Thoracic aorta (tissue), 2 donors: ENCODE results near the gene MLLT10. TPM values are rescaled to one million over a fixed set of nuclear protein-coding genes. Genes with fewer than 3 reads are reported as not detected.
A peak's percentile ranks its signal among the peaks of the same experiment; 100 is the strongest.

Experiments used
- ATAC-seq: fragments of 150-250 bp; one replicate; pipeline ENCODE4 v1.8.0; 2017; ENCODE audit warnings: low read depth; ENCODE audit not compliant: insufficient number of reproducible peaks, low FRiP score
- DNase-seq: peaks from one replicate; pipeline ENCODE4 v3.0.0-alpha.2; 2020; ENCODE audit warnings: low spot score
- H3K27ac ChIP-seq, 2 donors: fragments of 200-600 bp; sonication (generic); 1 replicate in 1 of 2; 2 replicates in 1 of 2; pipeline ENCODE4 v1.5.1; 2016; ENCODE audit warnings: mild to moderate bottlenecking in 2 of 2, moderate library complexity in 2 of 2
- H3K27me3 ChIP-seq: fragments of 200-600 bp; sonication (generic); replicated peaks from 2 replicates; pipeline ENCODE4 v1.6.0; 2016; ENCODE audit warnings: mild to moderate bottlenecking; ENCODE audit not compliant: insufficient read depth
- H3K36me3 ChIP-seq: fragments of 200-600 bp; sonication (generic); one replicate; pipeline ENCODE4 v1.5.1; 2016
- H3K4me1 ChIP-seq, 2 donors: fragments of 200-600 bp; sonication (generic); 1 replicate in 1 of 2; 2 replicates in 1 of 2; pipeline versions ENCODE4 v1.5.1 to v1.6.0; 2016; ENCODE audit warnings: low read depth in 2 of 2, mild to moderate bottlenecking in 1 of 2; ENCODE audit not compliant: control insufficient read depth in 1 of 2
- H3K4me3 ChIP-seq: fragments of 200-600 bp; sonication (generic); 2 replicates; pipeline ENCODE4 v1.5.1; 2016; ENCODE audit warnings: mild to moderate bottlenecking
- H3K9me3 ChIP-seq: fragments of 200-600 bp; sonication (generic); 2 replicates; pipeline ENCODE4 v1.5.1; 2016
- CTCF ChIP-seq: fragments of 200-600 bp; sonication (generic); IDR thresholded peaks from one replicate; pipeline ENCODE4 v1.5.1; 2019; ENCODE audit warnings: antibody characterized with exemption
- total RNA-seq, 2 donors: library from RNA; depleted of rRNA; stranded (reverse); fragments of >200 nt; gene quantifications; one replicate each; pipeline versions ENCODE4 v1.1.0 to v1.2.3, GENCODE V29; 2016

Gene MLLT10
- total RNA-seq, 2 donors from 2014 or later: 35.1 to 54.7 TPM

DNA sequence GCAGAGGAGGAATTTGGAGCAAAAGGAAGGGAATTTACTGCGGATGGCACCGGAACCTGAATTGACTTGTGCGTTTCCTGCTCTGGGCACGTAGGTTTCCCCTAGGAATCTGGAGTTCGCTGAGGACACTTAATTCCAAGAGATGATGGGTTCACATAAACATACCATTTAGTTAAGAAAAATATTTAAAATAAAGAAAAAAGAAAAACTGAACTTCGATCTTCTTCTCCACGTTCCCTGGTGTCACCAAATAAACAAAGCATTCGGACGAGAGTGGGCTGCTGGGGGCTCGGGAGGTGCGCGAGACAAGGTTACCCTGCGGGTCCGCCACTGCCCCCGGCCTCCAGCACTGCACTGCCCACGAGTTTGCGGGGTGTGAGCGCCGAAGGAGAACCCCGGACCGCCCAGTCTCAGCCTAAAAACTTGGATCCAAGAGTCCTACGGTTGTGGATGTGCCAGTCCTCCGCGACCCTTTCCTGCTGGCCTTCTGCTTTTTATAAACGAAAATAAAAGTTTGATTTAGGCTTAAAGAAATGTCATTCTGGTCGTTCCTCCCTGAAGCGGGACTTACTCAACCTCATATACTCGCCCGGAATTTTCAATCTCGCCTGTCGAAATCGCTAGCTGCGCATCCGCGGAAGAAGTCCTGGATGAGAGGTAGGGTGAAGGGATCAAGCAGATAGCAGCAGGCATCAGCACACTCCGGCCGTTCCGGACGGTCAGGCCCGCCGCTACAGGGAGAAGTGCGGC is 38.9 kb upstream of the MLLT10 start:
- ATAC-seq (peak; percentile 8), DNase-seq (no peak)
- Histone ChIP-seq H3K27ac (no peak overlapping the region), H3K9me3 (no peaks in the 10 kb centered on the region), H3K4me1 (peaks cover 0 to 5% of the 10 kb centered on the region in 2 donors), H3K4me3 (peak overlapping the region; percentile 71), H3K36me3 (no peaks in the 10 kb centered on the region), H3K27me3 (no peaks in the 10 kb centered on the region)
- TF ChIP-seq CTCF: no peak

GRCh38 chr10:21495752-21496342 is 38.2 kb upstream of the MLLT10 start:
- ATAC-seq (peak; percentile 62), DNase-seq (peak; percentile 31)
- Histone ChIP-seq H3K27me3 (no peaks in the 10 kb centered on the region), H3K9me3 (no peaks in the 10 kb centered on the region), H3K36me3 (no peaks in the 10 kb centered on the region), H3K4me3 (peak overlapping the region; percentile 71), H3K27ac (peak overlapping the region in 1 of 2 donors; percentile 30), H3K4me1 (peaks cover 0 to 11% of the 10 kb centered on the region in 2 donors)
- peak; percentile 99 for TF ChIP-seq CTCF

DNA sequence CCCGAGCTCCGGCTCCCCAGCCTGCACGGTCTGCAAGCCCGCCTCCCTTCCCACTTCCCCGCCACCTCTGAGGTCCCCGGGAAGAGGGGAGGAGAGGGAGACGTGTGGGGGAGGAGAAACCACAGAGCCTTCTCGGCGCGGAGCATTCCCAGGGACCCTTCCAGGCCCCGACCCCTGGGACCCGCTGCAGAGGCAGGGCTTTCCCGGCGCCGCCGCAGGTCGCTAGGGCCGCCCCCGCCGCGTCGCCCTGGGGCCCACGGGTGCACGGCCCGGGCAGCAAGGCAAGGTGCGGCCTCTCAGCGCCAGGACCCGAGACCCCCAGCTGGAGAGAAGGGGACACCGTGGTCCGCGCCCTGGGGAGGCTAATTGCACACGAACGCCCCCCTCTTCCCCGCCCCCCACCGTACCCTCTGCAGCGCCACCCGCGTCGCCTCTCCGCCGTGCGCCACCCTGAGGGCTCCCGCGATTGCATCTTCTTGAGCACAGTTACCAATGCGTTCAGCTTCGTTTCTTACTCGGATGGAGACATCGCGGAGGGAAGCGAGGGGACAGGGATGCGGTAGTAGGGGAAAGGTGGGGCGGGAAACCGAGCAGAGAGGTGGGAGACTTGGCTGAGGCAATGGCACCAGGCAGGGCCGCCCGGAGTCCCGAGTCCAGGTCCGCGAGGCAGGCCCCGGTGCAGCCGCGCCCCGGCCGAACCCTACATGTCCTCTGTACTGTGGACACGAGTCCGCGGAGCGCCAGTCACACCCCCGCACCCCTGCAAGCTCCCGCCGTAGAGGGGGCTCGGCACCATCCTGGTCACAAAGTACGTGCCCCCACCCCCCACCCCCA is 37.5 kb upstream of the MLLT10 start:
- Histone ChIP-seq H3K4me1 (peaks cover 0 to 11% of the 10 kb centered on the region in 2 donors), H3K4me3 (peak overlapping the region; percentile 71), H3K9me3 (no peaks in the 10 kb centered on the region), H3K36me3 (no peaks in the 10 kb centered on the region), H3K27me3 (no peaks in the 10 kb centered on the region), H3K27ac (peak overlapping the region in 1 of 2 donors; percentile 30)
- DNase-seq: no peak
- no peak for ATAC-seq
- TF ChIP-seq CTCF: peak; percentile 29

DNA sequence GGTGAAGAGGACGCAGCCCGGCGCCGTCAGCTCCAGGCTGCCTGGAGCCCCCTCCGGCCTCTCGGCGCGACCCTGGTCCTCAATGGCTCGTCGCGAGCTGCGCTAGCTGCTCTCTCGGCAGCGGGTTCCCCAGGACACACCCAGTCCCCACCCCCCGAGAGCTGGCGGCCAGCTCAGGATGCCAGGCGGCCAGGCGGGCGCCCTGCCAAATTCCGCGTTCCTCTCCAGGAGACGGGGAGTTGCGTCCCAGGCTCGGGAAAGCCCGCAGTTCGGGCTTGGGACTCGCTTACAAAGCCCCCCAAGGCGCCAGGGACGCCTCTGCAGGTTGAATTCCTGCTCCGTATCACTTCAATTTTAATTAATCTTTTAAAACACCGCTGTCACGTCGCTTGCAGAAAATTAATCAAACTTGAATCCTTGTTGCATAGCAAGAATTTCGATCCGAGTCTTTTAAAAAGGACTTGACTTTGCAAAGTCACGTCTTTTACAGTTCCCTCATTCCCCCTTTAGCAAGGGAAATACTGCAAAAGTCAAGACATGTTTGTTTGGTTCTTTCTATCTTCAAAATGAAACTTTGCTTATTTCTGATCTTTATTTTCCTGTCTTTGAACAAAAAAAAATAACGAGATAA is 36.7 kb upstream of the MLLT10 start:
- H3K9me3 ChIP-seq: no peaks in the 10 kb centered on the region
- H3K4me3 ChIP-seq: peak overlapping the region; percentile 71
- H3K27ac ChIP-seq: peak overlapping the region in 1 of 2 donors; percentile 30
- ATAC-seq (no peak), DNase-seq (peak; percentile 66)
- H3K4me1 ChIP-seq: peaks cover 0 to 11% of the 10 kb centered on the region in 2 donors
- H3K27me3 ChIP-seq: no peaks in the 10 kb centered on the region
- no peak for TF ChIP-seq CTCF
- no peaks in the 10 kb centered on the region for H3K36me3 ChIP-seq
